GM12878 (cell line): ENCODE data around the gene KIRREL3. TPM values are rescaled to one million over a fixed set of nuclear protein-coding genes. Genes with fewer than 3 reads are reported as not detected.

Experiments used
- ATAC-seq: fragments of 200-7000 bp; cut with Tn5 transposase; 3 replicates; pipeline ENCODE4 v1.9.1; 2020; ENCODE audit warnings: mild to moderate bottlenecking, moderate library complexity
- BruUV-seq: library from RNA; stranded (reverse); fragments of 400-500 nt; replicated peaks from 2 replicates; lab custom pipeline; 2021; lab: Mats Ljungman, UMichigan
- CTCF ChIA-PET: fragments of 300-600 bp; sonication (Branson Sonifier 250); formaldehyde crosslinking; extraction: SDS; loops from one replicate; lab custom pipeline; 2021; ENCODE audit warnings: inconsistent platforms; lab: Yijun Ruan, JAX
- POLR2A ChIA-PET: fragments of 350-600 bp; formaldehyde crosslinking; extraction: SDS; loops from one replicate; lab custom pipeline; 2021; ENCODE audit warnings: inconsistent platforms; lab: Charles Lee
- RAD21 ChIA-PET: fragments of 300-600 bp; sonication (Branson Sonifier 250); formaldehyde crosslinking; loops from one replicate; lab custom pipeline; 2023; ENCODE audit warnings: antibody characterized with exemption; ENCODE audit not compliant: unreplicated experiment; lab: Charles Lee
- SMC1A ChIA-PET: fragments of 300-600 bp; sonication (Branson Sonifier 250); formaldehyde crosslinking; loops from one replicate; lab custom pipeline; 2023; ENCODE audit not compliant: unreplicated experiment, uncharacterized antibody; lab: Charles Lee
- DNase-seq: peaks from one replicate; pipeline ENCODE4 v3.0.0-alpha.2; 2011; ENCODE audit warnings: low read depth, low spot score
- FAIRE-seq: peaks from 3 replicates; lab custom pipeline; 2011; peaks lifted over from hg19 to GRCh38; lab: Jason Lieb, UNC
- H2AFZ ChIP-seq: 2 replicates; pipeline ENCODE4 v1.6.0; 2011; ENCODE audit warnings: low read depth, low read length, control low read depth; ENCODE audit not compliant: control insufficient read depth
- H3K27ac ChIP-seq: 2 replicates; pipeline ENCODE4 v1.5.1; 2011; ENCODE audit warnings: control low read depth; ENCODE audit not compliant: control insufficient read depth, insufficient read depth
- H3K27me3 ChIP-seq, 2 experiments: replicated peaks in 1 of 2; 2 replicates each; pipeline versions ENCODE4 v1.6.0 to v1.6.1; 2011; ENCODE audit warnings: low read length in 1 of 2; ENCODE audit not compliant: control insufficient read depth in 2 of 2, insufficient read depth in 2 of 2
- H3K36me3 ChIP-seq, 2 experiments: 2 replicates each; pipeline ENCODE4 v1.5.1; 2011; ENCODE audit warnings: low read length in 1 of 2; ENCODE audit not compliant: control insufficient read depth in 2 of 2, insufficient read depth in 2 of 2
- H3K4me1 ChIP-seq: 2 replicates; pipeline ENCODE4 v1.6.1; 2011; ENCODE audit warnings: mild to moderate bottlenecking, low read length, moderate library complexity, mixed read lengths; ENCODE audit not compliant: control insufficient read depth, insufficient read depth
- H3K4me2 ChIP-seq: 2 replicates; pipeline ENCODE4 v1.6.0; 2011; ENCODE audit warnings: control low read depth; ENCODE audit not compliant: control insufficient read depth, insufficient read depth
- H3K4me3 ChIP-seq: fragments of 200-600 bp; sonication (generic); 2 replicates; pipeline ENCODE4 v1.5.1; 2016
- H3K79me2 ChIP-seq: 2 replicates; pipeline ENCODE4 v1.6.0; 2011; ENCODE audit warnings: low read length; ENCODE audit not compliant: control insufficient read depth, insufficient read depth
- H3K9ac ChIP-seq: 2 replicates; pipeline ENCODE4 v1.8.0; 2011; ENCODE audit warnings: low read length, control low read depth, mixed read lengths; ENCODE audit not compliant: control insufficient read depth, insufficient read depth
- H3K9me3 ChIP-seq: replicated peaks from 3 replicates; pipeline ENCODE4 v1.5.1; 2011; ENCODE audit warnings: mild to moderate bottlenecking, low read length; ENCODE audit not compliant: control insufficient read depth, insufficient read depth
- H4K20me1 ChIP-seq: 2 replicates; pipeline ENCODE4 v1.6.0; 2011; ENCODE audit not compliant: control insufficient read depth, insufficient read depth
- MEF2A ChIP-seq: IDR thresholded peaks from 2 replicates; pipeline ENCODE4 v1.6.1; 2011; ENCODE audit warnings: low read depth, mild to moderate bottlenecking, low read length, moderate library complexity; ENCODE audit not compliant: insufficient read depth
- MTA3 ChIP-seq: IDR thresholded peaks from 2 replicates; pipeline ENCODE4 v1.6.1; 2012; ENCODE audit warnings: low read length, inconsistent platforms, borderline replicate concordance
- MXI1 ChIP-seq: fragments of 150-350 bp; IDR thresholded peaks from 2 replicates; pipeline ENCODE4 v1.6.1; 2011; ENCODE audit warnings: low read depth, mild to moderate bottlenecking, inconsistent platforms, low read length, improper control_type of control experiment
- MYC ChIP-seq: IDR thresholded peaks from 2 replicates; pipeline ENCODE4 v1.6.1; 2011; ENCODE audit warnings: mild to moderate bottlenecking, low read length, moderate library complexity, inconsistent platforms; ENCODE audit not compliant: insufficient read depth, insufficient replicate concordance, insufficient read length, severe bottlenecking
- TBL1XR1 ChIP-seq: IDR thresholded peaks from 2 replicates; pipeline ENCODE4 v1.6.1; 2012; ENCODE audit warnings: low read depth, low read length, improper control_type of control experiment
- TCF12 ChIP-seq: IDR thresholded peaks from 2 replicates; pipeline ENCODE4 v1.6.1; 2011; ENCODE audit warnings: low read depth, mild to moderate bottlenecking, low read length
- WGBS: methylation state at CpG from one replicate; pipeline ENCODE4 v1.1.6; 2016; ENCODE audit warnings: low lambda C conversion rate; ENCODE audit not compliant: insufficient replicate concordance, insufficient coverage; ENCODE audit errors: missing lambda C conversion rate; 5-methylcytosine and 5-hydroxymethylcytosine counted together
- in situ Hi-C: fragments of 300-500 bp; cut with MboI; formaldehyde crosslinking; loops from 9 replicates; pipeline ENCODE4 v1.14.3; 2018; ENCODE audit warnings: mixed read lengths
- intact Hi-C: fragments of 100-400 bp; cut with micrococcal nuclease; formaldehyde crosslinking; loops from one replicate; pipeline ENCODE4 v1.14.2; 2022; ENCODE audit not compliant: unreplicated experiment
- polyA plus RNA-seq, 11 experiments: library from polyadenylated mRNA; depleted of rRNA in 4 of 11; unstranded in 6 of 11; stranded (reverse) in 5 of 11; fragments of >200 nt; fragmentation: Nextera tagmentation in 4 of 11; fragmentation: Illumina TruSeq in 1 of 11; extraction: Ambion mirVana in 4 of 11; extraction: Trizol in 1 of 11; gene quantifications; 1 replicate in 1 of 11; 2 replicates in 10 of 11; pipeline versions ENCODE4 v1.2.1 to v1.2.3, GENCODE V29; 2011 to 2016; ENCODE audit warnings: inconsistent platforms in 2 of 11, missing spikeins in 2 of 11, low read depth in 1 of 11
- total RNA-seq, 4 experiments: library from RNA; depleted of rRNA in 3 of 4; stranded (reverse); fragments of >200 nt in 3 of 4; fragmentation: Illumina TruSeq in 1 of 4; extraction: Trizol in 1 of 4; gene quantifications; 2 replicates each; pipeline versions ENCODE4 v1.2.1 to v1.2.3, GENCODE V29; 2013 to 2021
- TF ChIP-seq, protein P1 (sequence below): IDR thresholded peaks from 2 replicates; pipeline ENCODE4 v1.6.1; 2012; ENCODE audit warnings: mild to moderate bottlenecking, low read depth, low read length

The KIRREL3 gene
- total and polyA plus RNA-seq, 10 of the 15 experiments (the other 5 are each of a cell fraction or from before 2014, with no cell fraction given) = under 0.01 TPM; not detected in 9

DNA sequence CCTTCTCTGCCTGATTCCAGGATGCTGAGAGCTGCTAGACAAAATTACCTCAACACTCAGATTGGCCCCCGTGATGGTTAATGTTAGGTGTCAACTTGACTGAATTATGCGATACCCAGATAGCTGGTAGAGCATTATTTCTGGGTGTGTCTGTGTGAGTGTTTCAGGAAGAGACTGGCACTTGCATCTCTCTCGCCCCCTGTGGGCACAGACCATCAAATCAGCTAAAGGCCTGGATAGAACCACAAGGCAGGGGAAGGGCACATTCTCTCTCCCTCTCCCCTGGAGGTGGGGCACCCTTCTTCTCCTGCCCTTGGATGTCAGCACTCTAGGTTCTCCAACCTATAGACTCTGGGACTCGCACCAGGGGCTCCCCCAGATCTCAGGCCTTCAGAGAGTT is 79.7 kb downstream of the KIRREL3 start:
- Histone ChIP-seq H3K79me2 (no peaks in the 10 kb centered on the region), H3K9ac (no peak overlapping the region), H2AFZ (no peak overlapping the region), H4K20me1 (no peaks in the 10 kb centered on the region), H3K9me3 (no peaks in the 10 kb centered on the region; the same call in 2 of the 3 replicates), H3K4me3 (no peak overlapping the region), H3K4me2 (no peak overlapping the region), H3K27ac (no peak overlapping the region), H3K27me3 (no peaks in the 10 kb centered on the region; a peak in 1 of 4 replicates), H3K36me3 (no peaks in the 10 kb centered on the region), H3K4me1 (peaks cover 5% of the 10 kb centered on the region; the same call in 1 of the 2 replicates)
- in situ Hi-C loops (no loop called here), intact Hi-C loops (no loop called here)
- DNase-seq (no peak), FAIRE-seq (no peak), ATAC-seq (no peak)
- ChIA-PET RAD21 (no interaction called here), CTCF (no interaction called here), POLR2A (no interaction called here), SMC1A (no interaction called here)
- 19% methylated on average over 4 of the region's 4 CpGs for WGBS
- no peak for TF ChIP-seq MEF2A
- TF ChIP-seq, protein P1, sequence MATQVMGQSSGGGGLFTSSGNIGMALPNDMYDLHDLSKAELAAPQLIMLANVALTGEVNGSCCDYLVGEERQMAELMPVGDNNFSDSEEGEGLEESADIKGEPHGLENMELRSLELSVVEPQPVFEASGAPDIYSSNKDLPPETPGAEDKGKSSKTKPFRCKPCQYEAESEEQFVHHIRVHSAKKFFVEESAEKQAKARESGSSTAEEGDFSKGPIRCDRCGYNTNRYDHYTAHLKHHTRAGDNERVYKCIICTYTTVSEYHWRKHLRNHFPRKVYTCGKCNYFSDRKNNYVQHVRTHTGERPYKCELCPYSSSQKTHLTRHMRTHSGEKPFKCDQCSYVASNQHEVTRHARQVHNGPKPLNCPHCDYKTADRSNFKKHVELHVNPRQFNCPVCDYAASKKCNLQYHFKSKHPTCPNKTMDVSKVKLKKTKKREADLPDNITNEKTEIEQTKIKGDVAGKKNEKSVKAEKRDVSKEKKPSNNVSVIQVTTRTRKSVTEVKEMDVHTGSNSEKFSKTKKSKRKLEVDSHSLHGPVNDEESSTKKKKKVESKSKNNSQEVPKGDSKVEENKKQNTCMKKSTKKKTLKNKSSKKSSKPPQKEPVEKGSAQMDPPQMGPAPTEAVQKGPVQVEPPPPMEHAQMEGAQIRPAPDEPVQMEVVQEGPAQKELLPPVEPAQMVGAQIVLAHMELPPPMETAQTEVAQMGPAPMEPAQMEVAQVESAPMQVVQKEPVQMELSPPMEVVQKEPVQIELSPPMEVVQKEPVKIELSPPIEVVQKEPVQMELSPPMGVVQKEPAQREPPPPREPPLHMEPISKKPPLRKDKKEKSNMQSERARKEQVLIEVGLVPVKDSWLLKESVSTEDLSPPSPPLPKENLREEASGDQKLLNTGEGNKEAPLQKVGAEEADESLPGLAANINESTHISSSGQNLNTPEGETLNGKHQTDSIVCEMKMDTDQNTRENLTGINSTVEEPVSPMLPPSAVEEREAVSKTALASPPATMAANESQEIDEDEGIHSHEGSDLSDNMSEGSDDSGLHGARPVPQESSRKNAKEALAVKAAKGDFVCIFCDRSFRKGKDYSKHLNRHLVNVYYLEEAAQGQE = no peak
- TF ChIP-seq MTA3 = no peak
- no peak for TF ChIP-seq TCF12
- TF ChIP-seq MXI1 = no peak
- no peak for TF ChIP-seq TBL1XR1
- no peak for TF ChIP-seq MYC
- no TSS peak for BruUV-seq
